C4-2B (cell line): ENCODE data around the gene HES7.

Experiments
- CTCF ChIP-seq: fragments of 450-650 bp; conservative IDR thresholded peaks from 2 replicates; pipeline ENCODE4 v1.5.1; 2017; ENCODE audit warnings: mild to moderate bottlenecking
- ZFX ChIP-seq: fragments of 450-650 bp; IDR thresholded peaks from 2 replicates; pipeline ENCODE4 v1.6.1; 2017

DNA sequence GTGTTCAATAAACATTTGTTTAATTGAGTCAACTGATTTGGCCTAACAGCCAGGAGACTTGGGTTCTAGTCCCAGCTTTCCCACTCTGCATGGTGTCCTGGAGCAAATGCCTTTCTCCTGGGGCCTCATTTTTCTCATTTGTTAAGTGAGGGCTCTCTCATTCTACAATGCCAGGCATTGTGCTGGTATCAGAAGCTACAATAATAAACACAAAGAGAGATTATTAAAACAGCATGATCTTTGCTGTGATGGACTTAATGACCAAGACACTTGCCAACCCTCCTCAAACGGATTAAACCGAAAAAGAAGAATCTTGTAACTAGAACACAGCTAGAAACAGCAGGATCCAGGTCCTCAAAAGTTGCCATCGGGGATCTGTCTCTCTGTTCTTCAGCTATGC lies 43.6 kb upstream of the HES7 start:
- TF ChIP-seq CTCF (no peak), ZFX (no peak)
